HEK293T (cell line): ENCODE results near the gene FBN2.

Source experiments
- CTCF ChIA-PET: fragments of 350-600 bp; formaldehyde crosslinking; extraction: SDS; loops from one replicate; lab custom pipeline; 2021; ENCODE audit warnings: antibody characterized with exemption, inconsistent platforms; lab: Yijun Ruan, JAX
- POLR2A ChIA-PET: fragments of 350-600 bp; formaldehyde crosslinking; extraction: SDS; loops from one replicate; lab custom pipeline; 2020; ENCODE audit warnings: antibody characterized with exemption, inconsistent platforms; lab: Yijun Ruan, JAX
- DNase-seq: peaks from one replicate; pipeline ENCODE4 v3.0.0; 2012; ENCODE audit warnings: mixed read lengths; ENCODE audit errors: extremely low spot score
- ARNT ChIP-seq: fragments of 450-650 bp; IDR thresholded peaks from 2 replicates; pipeline ENCODE4 v1.6.1; 2017; ENCODE audit warnings: mild to moderate bottlenecking
- BHLHE40 ChIP-seq: fragments of 450-650 bp; IDR thresholded peaks from 2 replicates; pipeline ENCODE4 v1.6.1; 2016; ENCODE audit warnings: mild to moderate bottlenecking, moderate library complexity, borderline replicate concordance
- CTBP1 ChIP-seq: fragments of 450-650 bp; IDR thresholded peaks from 2 replicates; pipeline ENCODE4 v1.6.1; 2016; ENCODE audit warnings: borderline replicate concordance
- ELF4 ChIP-seq: fragments of 450-650 bp; IDR thresholded peaks from 2 replicates; pipeline ENCODE4 v1.6.1; 2017; ENCODE audit warnings: antibody characterized with exemption
- FOXA1 ChIP-seq: fragments of 450-650 bp; IDR thresholded peaks from 2 replicates; pipeline ENCODE4 v1.6.1; 2016; ENCODE audit warnings: mild to moderate bottlenecking
- FOXK2 ChIP-seq: fragments of 450-650 bp; IDR thresholded peaks from 2 replicates; pipeline ENCODE4 v1.6.1; 2016; ENCODE audit warnings: mild to moderate bottlenecking
- FOXM1 ChIP-seq: fragments of 450-650 bp; IDR thresholded peaks from 2 replicates; pipeline ENCODE4 v1.6.1; 2017; ENCODE audit warnings: mild to moderate bottlenecking, borderline replicate concordance
- HDGF ChIP-seq: fragments of 450-650 bp; IDR thresholded peaks from 2 replicates; pipeline ENCODE4 v1.6.1; 2017; ENCODE audit warnings: antibody characterized with exemption, borderline replicate concordance
- L3MBTL2 ChIP-seq: fragments of 450-650 bp; conservative IDR thresholded peaks from 2 replicates; pipeline ENCODE4 v1.6.1; 2016; ENCODE audit warnings: mild to moderate bottlenecking
- LEF1 ChIP-seq: fragments of 450-650 bp; IDR thresholded peaks from 2 replicates; pipeline ENCODE4 v1.6.1; 2017; ENCODE audit warnings: mild to moderate bottlenecking, borderline replicate concordance
- NFRKB ChIP-seq: fragments of 450-650 bp; IDR thresholded peaks from 2 replicates; pipeline ENCODE4 v1.6.1; 2016; ENCODE audit warnings: mild to moderate bottlenecking, moderate library complexity
- PKNOX1 ChIP-seq: fragments of 450-650 bp; IDR thresholded peaks from 2 replicates; pipeline ENCODE4 v1.6.1; 2016
- SP1 ChIP-seq: fragments of 450-650 bp; IDR thresholded peaks from 2 replicates; pipeline ENCODE4 v1.6.1; 2017
- SUZ12 ChIP-seq: fragments of 450-650 bp; IDR thresholded peaks from 2 replicates; pipeline ENCODE4 v1.6.1; 2016; ENCODE audit warnings: mild to moderate bottlenecking
- TARDBP ChIP-seq: fragments of 450-650 bp; IDR thresholded peaks from 2 replicates; pipeline ENCODE4 v1.6.1; 2016
- ZNF384 ChIP-seq: fragments of 450-650 bp; IDR thresholded peaks from 2 replicates; pipeline ENCODE4 v1.6.1; 2016

The FBN2 gene

GRCh38 chr5:128566178-128566577 is 28.1 kb upstream of the FBN2 start:
- CTCF ChIA-PET: no interaction called here
- DNase-seq: no peak

GRCh38 chr5:128559300-128560297 is 21.6 kb upstream of the FBN2 start:
- TF ChIP-seq FOXM1 (no peak), BHLHE40 (no peak), NFRKB (no peak), TARDBP (no peak), ZNF384 (no peak), SUZ12 (no peak), HDGF (no peak), ARNT (no peak), ELF4 (no peak), LEF1 (no peak), L3MBTL2 (no peak), PKNOX1 (no peak), FOXK2 (no peak), CTBP1 (no peak), SP1 (no peak), FOXA1 (no peak)
- ChIA-PET POLR2A (no interaction called here), CTCF (no interaction called here)
- no peak for DNase-seq

More at GRCh38 chr5:128566178-128566577, 28.1 kb upstream of the FBN2 start:
- POLR2A ChIA-PET: no interaction called here
- TF ChIP-seq PKNOX1 (no peak), FOXA1 (no peak), FOXM1 (no peak), BHLHE40 (no peak), HDGF (no peak), LEF1 (no peak), L3MBTL2 (no peak), FOXK2 (no peak), SUZ12 (no peak), ZNF384 (no peak), ARNT (no peak)

DNA sequence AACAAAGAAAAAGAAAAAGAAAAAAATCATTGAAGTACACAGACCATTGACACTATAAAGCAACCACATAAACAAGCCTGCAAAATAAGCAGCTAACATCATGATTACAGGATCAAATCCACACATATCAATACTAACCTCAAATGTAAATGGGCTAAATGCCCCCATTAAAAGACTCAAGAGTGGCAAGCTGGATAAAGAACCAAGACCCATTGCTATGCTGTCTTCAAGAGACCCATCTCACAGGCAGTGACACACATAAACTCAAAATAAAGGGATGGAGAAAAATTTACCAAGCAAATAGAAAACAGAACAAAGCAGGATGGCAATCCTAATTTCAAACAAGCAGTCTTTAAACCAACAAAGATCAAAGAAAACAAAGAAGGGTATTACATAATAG is 15.7 kb upstream of the FBN2 start:
- CTCF ChIA-PET: no interaction called here
- no peak for DNase-seq
- POLR2A ChIA-PET: no interaction called here
- TF ChIP-seq TARDBP (no peak), SP1 (no peak), L3MBTL2 (no peak), FOXA1 (no peak), FOXM1 (no peak), FOXK2 (no peak), ZNF384 (no peak), PKNOX1 (no peak), CTBP1 (no peak), BHLHE40 (no peak), LEF1 (no peak), ARNT (no peak)

DNA sequence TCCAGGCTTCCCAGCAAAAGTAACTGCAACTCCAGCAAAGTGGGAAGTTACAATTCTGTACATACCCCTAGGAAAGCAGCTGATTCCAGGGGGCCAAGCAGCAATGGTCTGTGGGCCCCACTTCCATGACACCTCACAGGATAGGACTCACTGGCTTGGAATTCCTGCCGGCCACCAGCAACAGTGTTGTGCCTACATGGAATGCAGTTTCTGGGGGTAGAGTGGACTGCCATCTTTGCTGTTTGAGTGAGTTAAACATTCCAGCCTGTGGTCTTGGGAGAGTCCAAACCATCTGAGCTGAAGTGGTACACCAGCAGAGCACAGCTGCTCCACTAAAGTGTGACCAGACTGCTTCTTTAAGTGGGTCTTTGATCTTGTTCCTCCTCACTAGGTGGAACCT is 13.4 kb upstream of the FBN2 start:
- TF ChIP-seq ELF4 (no peak), HDGF (no peak), L3MBTL2 (no peak), CTBP1 (no peak), NFRKB (no peak), FOXA1 (no peak), BHLHE40 (no peak)
- DNase-seq: no peak
- ChIA-PET CTCF (no interaction called here), POLR2A (interaction anchor here (1.6 kb wide), 1 partner anchor 13 kb away, joined by 4 read pairs; the partner anchor contains the start of gene FBN2)

DNA sequence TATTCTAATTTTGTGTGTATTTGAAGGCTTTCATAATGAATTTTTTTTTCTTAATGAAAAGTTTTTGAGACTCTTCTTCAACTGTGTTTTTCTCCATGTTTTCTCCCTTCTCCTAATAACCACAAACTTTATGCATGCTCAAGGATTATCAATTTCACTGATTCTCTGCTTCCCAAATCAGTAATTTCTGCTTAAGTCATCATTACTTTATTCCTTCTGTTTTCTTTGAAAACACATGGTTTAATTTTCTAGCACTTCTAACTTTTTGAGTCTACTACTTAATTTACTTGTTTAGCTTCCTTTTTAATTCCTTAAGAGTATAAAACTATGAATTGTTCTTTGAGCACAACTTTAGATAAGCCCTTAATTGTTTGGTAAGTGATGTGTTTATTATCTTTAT is 11.5 kb upstream of the FBN2 start:
- CTCF ChIA-PET: no interaction called here
- TF ChIP-seq ZNF384 (no peak), NFRKB (no peak), ARNT (no peak), FOXK2 (no peak), HDGF (no peak), LEF1 (no peak), SP1 (no peak), BHLHE40 (no peak), ELF4 (no peak), FOXA1 (no peak), FOXM1 (no peak), CTBP1 (no peak), TARDBP (no peak), L3MBTL2 (no peak), PKNOX1 (no peak)
- DNase-seq: no peak
- POLR2A ChIA-PET: no interaction called here
